AG04450 (cell line): ENCODE data around the gene SLC22A7. TPM values are rescaled to one million over a fixed set of nuclear protein-coding genes. Genes with fewer than 3 reads are reported as not detected.

ENCODE experiments used
- CTCF ChIA-PET: fragments of 300-600, 350-600 bp; formaldehyde crosslinking; extraction: SDS; loops from one replicate; lab custom pipeline; 2022; ENCODE audit warnings: antibody characterized with exemption, inconsistent platforms; lab: Charles Lee
- POLR2A ChIA-PET: fragments of 350-600 bp; formaldehyde crosslinking; extraction: SDS; loops from one replicate; lab custom pipeline; 2021; ENCODE audit warnings: antibody characterized with exemption, inconsistent platforms; lab: Yijun Ruan, JAX
- DNase-seq: peaks from one replicate; pipeline ENCODE4 v3.0.0-alpha.2; 2011; ENCODE audit warnings: low read depth, low spot score
- H3K27ac ChIP-seq: one replicate; pipeline ENCODE4 v1.5.1; 2012; ENCODE audit warnings: low read depth, low read length, control low read depth
- H3K27me3 ChIP-seq: one replicate; pipeline ENCODE4 v1.6.0; 2012; ENCODE audit warnings: low read length; ENCODE audit not compliant: control insufficient read depth, insufficient read depth
- H3K4me3 ChIP-seq: 2 replicates; pipeline ENCODE4 v1.5.1; 2011; ENCODE audit warnings: mild to moderate bottlenecking, low read depth, low read length, control low read depth
- H3K9me3 ChIP-seq: 2 replicates; pipeline ENCODE4 v1.5.1; 2012; ENCODE audit warnings: low read length; ENCODE audit not compliant: control insufficient read depth, insufficient read depth
- polyA plus RNA-seq: library from polyadenylated mRNA; depleted of rRNA; stranded (reverse); fragments of >200 nt; gene quantifications from 2 replicates; pipeline ENCODE4 v1.2.3, GENCODE V29; 2011
- TF ChIP-seq, protein P1 (sequence below): IDR thresholded peaks from 2 replicates; pipeline ENCODE4 v1.5.1; 2011; ENCODE audit warnings: low read depth, low read length, control low read depth, inconsistent platforms

SLC22A7 gene
- polyA plus RNA-seq, 1 experiment: not detected

DNA sequence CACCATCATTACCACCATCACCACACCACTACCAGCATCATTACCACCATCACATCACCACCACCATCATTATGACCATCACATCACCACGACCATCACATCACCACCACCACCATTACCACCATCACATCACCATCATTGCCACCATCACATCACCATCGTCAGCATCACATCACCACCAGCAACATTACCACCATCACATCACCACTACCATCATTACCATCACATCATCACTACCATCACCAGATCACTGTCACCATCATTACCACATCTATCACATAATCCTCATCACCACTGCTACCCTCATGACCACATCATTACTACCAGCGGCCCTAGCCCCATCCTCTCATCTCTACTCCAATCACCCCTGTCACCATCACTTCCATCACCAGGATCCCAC is 3.5 kb upstream of the SLC22A7 start:
- Histone ChIP-seq H3K9me3 (no peaks in the 10 kb centered on the region; the same call in 1 of the 2 replicates), H3K27me3 (peaks cover 42% of the 10 kb centered on the region), H3K27ac (no peak overlapping the region), H3K4me3 (no peak overlapping the region)
- DNase-seq: no peak
- TF ChIP-seq, protein P1, sequence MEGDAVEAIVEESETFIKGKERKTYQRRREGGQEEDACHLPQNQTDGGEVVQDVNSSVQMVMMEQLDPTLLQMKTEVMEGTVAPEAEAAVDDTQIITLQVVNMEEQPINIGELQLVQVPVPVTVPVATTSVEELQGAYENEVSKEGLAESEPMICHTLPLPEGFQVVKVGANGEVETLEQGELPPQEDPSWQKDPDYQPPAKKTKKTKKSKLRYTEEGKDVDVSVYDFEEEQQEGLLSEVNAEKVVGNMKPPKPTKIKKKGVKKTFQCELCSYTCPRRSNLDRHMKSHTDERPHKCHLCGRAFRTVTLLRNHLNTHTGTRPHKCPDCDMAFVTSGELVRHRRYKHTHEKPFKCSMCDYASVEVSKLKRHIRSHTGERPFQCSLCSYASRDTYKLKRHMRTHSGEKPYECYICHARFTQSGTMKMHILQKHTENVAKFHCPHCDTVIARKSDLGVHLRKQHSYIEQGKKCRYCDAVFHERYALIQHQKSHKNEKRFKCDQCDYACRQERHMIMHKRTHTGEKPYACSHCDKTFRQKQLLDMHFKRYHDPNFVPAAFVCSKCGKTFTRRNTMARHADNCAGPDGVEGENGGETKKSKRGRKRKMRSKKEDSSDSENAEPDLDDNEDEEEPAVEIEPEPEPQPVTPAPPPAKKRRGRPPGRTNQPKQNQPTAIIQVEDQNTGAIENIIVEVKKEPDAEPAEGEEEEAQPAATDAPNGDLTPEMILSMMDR: no peak
- POLR2A ChIA-PET: no interaction called here
- CTCF ChIA-PET: no interaction called here

DNA sequence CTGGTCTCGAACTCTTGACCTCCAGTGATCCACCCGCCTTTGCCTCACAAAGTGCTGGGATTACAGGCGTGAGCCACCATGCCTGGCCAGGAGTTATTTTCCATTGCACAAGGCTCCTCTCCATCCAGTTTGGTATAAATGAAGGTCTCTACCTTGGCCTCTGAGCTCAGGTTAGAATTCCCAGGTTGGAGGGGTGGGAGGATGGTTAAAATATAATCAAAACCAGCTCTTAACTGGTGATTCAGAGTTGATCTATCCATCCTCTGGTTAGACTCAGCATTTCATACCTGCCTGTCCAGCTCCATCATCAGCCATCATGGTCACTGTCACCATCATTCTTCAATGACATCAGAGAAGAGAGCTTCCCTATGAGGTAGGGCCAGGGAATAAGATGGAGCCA is 2.6 kb upstream of the SLC22A7 start:
- CTCF ChIA-PET: interaction anchor here (1.1 kb wide), 1 partner anchor 65 kb away, joined by 3 read pairs; no protein-coding TSS in a partner anchor
- Histone ChIP-seq H3K9me3 (no peaks in the 10 kb centered on the region; the same call in 1 of the 2 replicates), H3K27me3 (peaks cover 43% of the 10 kb centered on the region), H3K27ac (no peak overlapping the region), H3K4me3 (no peak overlapping the region)
- TF ChIP-seq, protein P1: no peak
- POLR2A ChIA-PET: no interaction called here
- DNase-seq: no peak

DNA sequence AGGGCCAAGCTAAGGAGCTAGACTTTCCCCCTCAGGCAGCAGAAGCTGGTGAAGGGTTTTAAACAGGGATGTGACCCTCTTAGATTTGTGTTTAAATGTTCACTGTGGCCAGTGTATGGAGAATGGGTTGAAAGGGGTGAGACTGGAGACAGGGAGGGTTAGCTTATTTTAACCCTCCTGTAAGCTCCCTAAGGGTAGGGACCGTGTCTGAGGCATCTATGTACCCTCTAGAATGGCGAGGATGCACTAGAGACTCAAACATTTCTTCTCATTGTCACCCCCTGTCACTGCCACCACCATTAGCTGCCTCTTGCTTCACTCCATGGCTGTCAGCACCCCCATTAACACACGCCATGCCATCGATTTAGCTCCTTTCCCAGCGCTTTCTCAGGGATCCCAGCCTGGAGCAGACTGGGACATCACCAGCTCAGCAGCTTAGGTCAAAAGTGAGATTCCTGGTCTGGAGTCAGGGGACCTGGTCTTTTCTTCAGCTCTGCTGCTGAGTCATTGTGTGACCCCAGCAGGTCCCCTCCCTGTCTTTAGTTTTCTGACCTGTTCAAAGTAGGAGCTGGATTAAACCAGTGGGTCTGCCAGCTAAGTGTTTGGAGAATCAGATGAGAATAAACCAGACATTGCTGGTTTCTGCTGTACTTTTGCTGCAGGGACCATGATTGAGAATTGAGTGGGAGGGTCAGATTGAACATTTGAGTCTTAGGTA is 1.1 kb upstream of the SLC22A7 start:
- Histone ChIP-seq H3K9me3 (no peaks in the 10 kb centered on the region; the same call in 1 of the 2 replicates), H3K4me3 (no peak overlapping the region), H3K27me3 (peaks cover 56% of the 10 kb centered on the region), H3K27ac (no peak overlapping the region)
- TF ChIP-seq, protein P1: no peak
- no peak for DNase-seq
- ChIA-PET CTCF (interaction anchor here (0.6 to 1.5 kb wide), 3 partner anchors 33 to 100 kb away, joined by 3 to 6 read pairs (median 4); partner anchors contain the start of gene DNPH1), POLR2A (no interaction called here)

DNA sequence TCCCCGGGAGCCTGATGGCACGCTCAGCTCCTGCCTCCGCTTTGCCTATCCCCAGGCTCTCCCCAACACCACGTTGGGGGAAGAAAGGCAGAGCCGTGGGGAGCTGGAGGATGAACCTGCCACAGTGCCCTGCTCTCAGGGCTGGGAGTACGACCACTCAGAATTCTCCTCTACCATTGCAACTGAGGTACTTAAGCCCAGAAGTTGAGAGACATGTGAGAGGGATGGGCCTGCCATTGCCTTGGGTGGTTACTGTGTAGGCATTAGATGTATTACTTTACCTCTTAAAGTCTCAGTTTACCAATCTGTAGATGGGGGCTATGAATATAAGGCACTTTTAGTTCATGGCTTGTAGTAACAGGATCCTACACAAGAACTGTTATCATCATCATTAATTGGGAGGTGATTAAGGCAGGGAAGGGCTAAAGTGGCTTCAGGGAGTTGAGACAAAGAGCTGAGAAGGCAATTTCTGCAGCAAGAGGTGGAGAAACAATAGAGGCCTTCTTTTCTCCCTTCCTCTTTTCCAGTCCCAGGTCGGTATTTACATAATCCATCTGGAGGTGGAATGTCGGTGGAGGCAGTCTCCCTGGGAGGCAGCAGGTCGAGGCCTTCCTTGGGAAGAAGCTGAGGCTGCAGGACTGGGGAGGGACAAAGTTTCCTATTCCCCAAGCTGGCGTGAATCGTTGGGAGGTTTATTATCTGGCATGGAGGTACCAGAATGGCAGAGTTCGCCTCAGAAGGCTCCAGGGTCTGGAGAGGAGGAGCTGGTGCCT is 691 bp downstream of the SLC22A7 start:
- ChIA-PET CTCF (interaction anchor here (1.2 kb wide), 1 partner anchor 70 kb away, joined by 3 read pairs; the partner anchor contains the start of gene DNPH1), POLR2A (no interaction called here)
- H3K4me3 ChIP-seq: no peak overlapping the region
- H3K27me3 ChIP-seq: peaks cover 57% of the 10 kb centered on the region
- TF ChIP-seq, protein P1: no peak
- H3K9me3 ChIP-seq: no peaks in the 10 kb centered on the region; the same call in 1 of the 2 replicates
- H3K27ac ChIP-seq: no peak overlapping the region
- no peak for DNase-seq
